Vagina (tissue), 2 donors: ENCODE data around the gene B3GLCT. TPM values are rescaled to one million over a fixed set of nuclear protein-coding genes. Genes with fewer than 3 reads are reported as not detected.

Experiments used
- DNase-seq, 2 donors: peaks; one replicate each; pipeline ENCODE4 v3.0.0-alpha.2; 2017; ENCODE audit errors: extremely low spot score in 2 of 2
- H3K27ac ChIP-seq: fragments of 200-600 bp; sonication (generic); one replicate; pipeline ENCODE4 v1.5.1; 2019
- H3K27me3 ChIP-seq: fragments of 200-600 bp; sonication (generic); one replicate; pipeline ENCODE4 v1.5.1; 2019
- H3K36me3 ChIP-seq, 2 donors: fragments of 200-600 bp; sonication (generic); one replicate each; pipeline ENCODE4 v1.5.1; 2017 to 2019
- H3K4me1 ChIP-seq: fragments of 200-600 bp; sonication (generic); one replicate; pipeline ENCODE4 v1.5.1; 2019
- H3K4me3 ChIP-seq, 2 donors: fragments of 200-600 bp; sonication (generic); 1 replicate in 1 of 2; 2 replicates in 1 of 2; pipeline ENCODE4 v1.5.1; 2016 to 2019
- H3K9me3 ChIP-seq: fragments of 200-600 bp; sonication (generic); one replicate; pipeline ENCODE4 v1.5.1; 2019
- POLR2A ChIP-seq, 2 donors: fragments of 450-650 bp; IDR thresholded peaks; one replicate each; pipeline ENCODE4 v1.6.1; 2017; ENCODE audit warnings: antibody characterized with exemption in 2 of 2, mild to moderate bottlenecking in 2 of 2, moderate library complexity in 2 of 2
- POLR2AphosphoS5 ChIP-seq, 2 donors: sonication (generic); formaldehyde crosslinking; IDR thresholded peaks; one replicate each; pipeline ENCODE4 v1.9.0; 2017; ENCODE audit warnings: antibody characterized with exemption in 2 of 2, mild to moderate bottlenecking in 2 of 2, low read depth in 1 of 2; ENCODE audit not compliant: insufficient read depth in 1 of 2
- intact Hi-C: fragments of 100-400 bp; cut with DNase I; formaldehyde crosslinking; loops from one replicate; pipeline ENCODE4 v1.15.1; 2023
- total RNA-seq: library from RNA; depleted of rRNA; stranded (reverse); fragments of >200 nt; gene quantifications from one replicate; pipeline ENCODE4 v1.2.3, GENCODE V29; 2016
- TF ChIP-seq, protein P1 (sequence below), 3 experiments: fragments of 450-650 bp in 2 of 3; fragments of 200-600 bp in 1 of 3; sonication (generic) in 1 of 3; IDR thresholded peaks; one replicate each; pipeline ENCODE4 v1.5.1; 2017 to 2019; ENCODE audit warnings: antibody characterized with exemption in 3 of 3, mild to moderate bottlenecking in 2 of 3, moderate library complexity in 2 of 3

The B3GLCT gene
- total RNA-seq: 8.1 TPM

DNA sequence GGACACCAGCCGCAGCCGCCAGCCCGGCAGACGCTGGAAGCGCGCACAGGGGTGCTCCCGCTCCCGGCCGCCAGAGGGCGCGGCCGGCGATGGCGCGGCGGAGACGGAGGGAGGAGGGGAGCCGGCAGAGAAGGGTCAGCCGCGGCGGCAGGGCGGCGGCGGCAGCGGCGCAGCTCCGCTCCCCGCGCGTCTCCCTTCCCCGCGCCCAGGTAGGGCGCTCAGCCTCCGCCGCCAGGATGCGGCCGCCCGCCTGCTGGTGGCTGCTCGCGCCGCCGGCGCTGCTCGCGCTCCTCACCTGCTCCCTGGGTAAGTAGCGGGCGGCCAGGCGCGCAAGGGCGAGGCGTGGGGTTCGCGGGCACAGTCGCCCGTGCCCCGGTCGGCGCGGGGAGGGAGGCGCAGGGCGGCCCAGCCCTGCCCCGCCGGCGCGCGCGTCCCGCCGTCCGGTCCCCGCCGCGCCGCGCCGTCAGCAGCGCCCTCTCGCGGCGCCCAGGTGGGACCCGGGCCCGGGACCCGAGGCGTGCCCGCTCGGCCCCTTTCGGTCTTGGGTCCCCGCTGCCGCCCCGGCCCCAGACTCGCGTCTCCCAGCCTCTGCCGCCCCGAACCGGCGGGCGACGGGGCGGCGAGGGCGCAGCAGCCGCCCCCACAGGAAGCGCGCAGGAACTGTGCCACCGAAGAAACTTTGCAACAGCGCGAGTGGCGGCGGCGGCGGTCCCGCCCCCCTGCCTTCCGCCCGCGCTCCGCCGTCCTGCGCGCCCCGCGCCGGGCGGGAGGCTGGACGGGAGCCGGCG lies at the start of gene B3GLCT:
TSS of gene B3GLCT (plus strand) at position 127 of the 788 bp plus-strand sequence. CDS start at position 237, 110 bp downstream.
- TF ChIP-seq, protein P1, sequence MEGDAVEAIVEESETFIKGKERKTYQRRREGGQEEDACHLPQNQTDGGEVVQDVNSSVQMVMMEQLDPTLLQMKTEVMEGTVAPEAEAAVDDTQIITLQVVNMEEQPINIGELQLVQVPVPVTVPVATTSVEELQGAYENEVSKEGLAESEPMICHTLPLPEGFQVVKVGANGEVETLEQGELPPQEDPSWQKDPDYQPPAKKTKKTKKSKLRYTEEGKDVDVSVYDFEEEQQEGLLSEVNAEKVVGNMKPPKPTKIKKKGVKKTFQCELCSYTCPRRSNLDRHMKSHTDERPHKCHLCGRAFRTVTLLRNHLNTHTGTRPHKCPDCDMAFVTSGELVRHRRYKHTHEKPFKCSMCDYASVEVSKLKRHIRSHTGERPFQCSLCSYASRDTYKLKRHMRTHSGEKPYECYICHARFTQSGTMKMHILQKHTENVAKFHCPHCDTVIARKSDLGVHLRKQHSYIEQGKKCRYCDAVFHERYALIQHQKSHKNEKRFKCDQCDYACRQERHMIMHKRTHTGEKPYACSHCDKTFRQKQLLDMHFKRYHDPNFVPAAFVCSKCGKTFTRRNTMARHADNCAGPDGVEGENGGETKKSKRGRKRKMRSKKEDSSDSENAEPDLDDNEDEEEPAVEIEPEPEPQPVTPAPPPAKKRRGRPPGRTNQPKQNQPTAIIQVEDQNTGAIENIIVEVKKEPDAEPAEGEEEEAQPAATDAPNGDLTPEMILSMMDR (IDR thresholded peaks at IDR 0.05): peak; percentile 72 to 80 (median 73)
- TF ChIP-seq POLR2A (IDR thresholded peaks at IDR 0.05) (peak in 1 of 2 donors; percentile 22), POLR2AphosphoS5 (IDR thresholded peaks at IDR 0.05; ENCODE audit: insufficient read depth in 1 of 2, low read depth in 1 of 2) (no peak)
- intact Hi-C loops: no loop called here
- Histone ChIP-seq H3K27me3 (no peaks in the 10 kb centered on the region), H3K4me1 (peaks cover 15% of the 10 kb centered on the region), H3K27ac (peak within 1 kb of the TSS; percentile 98), H3K4me3 (peak within 1 kb of the TSS; percentile 71 to 92), H3K36me3 (no peaks in the 10 kb centered on the region), H3K9me3 (no peaks in the 10 kb centered on the region)
- no peak for DNase-seq

DNA sequence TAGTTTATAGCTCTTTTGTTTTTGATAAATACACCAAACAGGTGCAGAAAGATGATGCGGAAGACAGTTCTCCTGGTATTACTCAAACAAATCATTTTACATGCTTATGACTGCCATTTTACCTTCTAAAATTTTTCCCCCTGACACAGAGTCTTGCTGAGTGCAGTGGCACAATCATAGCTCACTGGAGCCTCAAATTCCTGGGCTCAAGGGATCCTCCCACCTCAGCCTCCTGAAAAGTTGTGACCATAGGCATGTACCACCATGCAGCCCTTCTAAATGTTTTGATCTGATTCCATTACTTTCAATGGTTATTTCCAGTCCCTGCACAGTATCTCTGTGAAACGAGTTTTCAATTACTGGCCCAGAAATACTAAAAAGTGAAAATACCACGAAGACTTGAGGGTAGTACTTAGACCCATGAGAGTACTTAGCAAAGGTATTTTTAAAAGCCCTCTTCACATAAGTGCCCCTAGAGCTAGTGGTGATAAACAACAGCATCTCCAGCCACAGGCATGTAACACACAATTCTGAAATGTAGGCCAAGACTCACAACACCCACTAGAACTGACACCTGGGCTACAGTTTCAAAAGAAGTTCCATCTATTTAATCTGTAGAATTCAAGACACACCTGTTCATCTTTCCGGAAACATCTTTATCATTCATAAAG lies 49.3 kb upstream of the B3GLCT start:
- no peaks in the 10 kb centered on the region for H3K9me3 ChIP-seq
- DNase-seq: no peak
- no peaks in the 10 kb centered on the region for H3K27me3 ChIP-seq
- H3K27ac ChIP-seq: no peak overlapping the region
- H3K4me3 ChIP-seq: no peak overlapping the region
- H3K36me3 ChIP-seq: peaks cover 0 to 91% of the 10 kb centered on the region in 2 donors
- no peak for TF ChIP-seq POLR2AphosphoS5 (IDR thresholded peaks at IDR 0.05; ENCODE audit: insufficient read depth in 1 of 2, low read depth in 1 of 2)
- TF ChIP-seq, protein P1 (IDR thresholded peaks at IDR 0.05): no peak
- no peak for TF ChIP-seq POLR2A (IDR thresholded peaks at IDR 0.05)
- H3K4me1 ChIP-seq: no peaks in the 10 kb centered on the region
- intact Hi-C loops: no loop called here

DNA sequence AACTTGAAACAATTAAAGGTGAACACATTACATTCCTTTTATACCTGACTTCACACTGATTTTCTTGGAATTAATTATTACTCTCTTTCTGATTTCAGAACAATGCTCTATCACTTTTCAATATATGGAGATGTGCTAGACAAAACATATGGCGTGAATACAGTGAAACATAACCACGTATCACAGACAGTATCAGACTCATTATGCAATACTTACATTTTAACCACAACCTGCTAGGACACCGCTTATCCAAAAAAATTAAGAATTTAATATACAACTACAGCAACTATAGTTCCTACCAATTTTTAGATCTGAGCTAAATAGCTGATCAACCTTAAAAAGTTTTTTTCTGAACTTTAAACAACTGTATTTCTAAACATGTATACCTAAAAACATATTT lies 47.9 kb upstream of the B3GLCT start:
- intact Hi-C loops: no loop called here
- Histone ChIP-seq H3K27ac (no peak overlapping the region), H3K36me3 (peaks cover 0 to 77% of the 10 kb centered on the region in 2 donors), H3K27me3 (no peaks in the 10 kb centered on the region), H3K4me3 (no peak overlapping the region), H3K4me1 (no peaks in the 10 kb centered on the region), H3K9me3 (no peaks in the 10 kb centered on the region)
- TF ChIP-seq POLR2AphosphoS5 (IDR thresholded peaks at IDR 0.05; ENCODE audit: insufficient read depth in 1 of 2, low read depth in 1 of 2) (no peak), POLR2A (IDR thresholded peaks at IDR 0.05) (no peak)
- TF ChIP-seq, protein P1 (IDR thresholded peaks at IDR 0.05): no peak
- DNase-seq: no peak

DNA sequence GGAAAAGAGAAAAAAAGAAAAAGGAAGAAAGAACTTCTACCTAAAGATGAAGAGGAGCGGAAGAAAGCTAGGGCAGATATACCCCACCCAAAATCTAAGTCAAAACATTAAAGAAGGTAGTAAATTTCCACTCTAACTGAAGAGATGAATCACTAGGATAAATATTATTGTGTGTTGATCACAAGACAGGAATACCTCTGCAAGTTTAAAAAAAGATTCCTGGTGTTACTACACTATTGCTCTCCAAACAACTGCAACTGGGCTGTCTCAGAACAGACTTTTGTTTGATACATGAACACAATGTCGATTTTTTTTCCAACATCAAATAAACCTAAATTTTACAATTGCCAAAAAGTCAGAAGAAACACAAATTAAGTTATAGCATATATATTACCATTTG lies 44.8 kb upstream of the B3GLCT start:
- TF ChIP-seq, protein P1 (IDR thresholded peaks at IDR 0.05): no peak
- TF ChIP-seq POLR2A (IDR thresholded peaks at IDR 0.05) (no peak), POLR2AphosphoS5 (IDR thresholded peaks at IDR 0.05; ENCODE audit: insufficient read depth in 1 of 2, low read depth in 1 of 2) (no peak)
- H3K27me3 ChIP-seq: no peaks in the 10 kb centered on the region
- H3K36me3 ChIP-seq: peaks cover 0 to 46% of the 10 kb centered on the region in 2 donors
- intact Hi-C loops: no loop called here
- H3K9me3 ChIP-seq: no peaks in the 10 kb centered on the region
- H3K4me3 ChIP-seq: no peak overlapping the region
- no peak for DNase-seq
- H3K27ac ChIP-seq: no peak overlapping the region
- peaks cover 14% of the 10 kb centered on the region for H3K4me1 ChIP-seq
